Urothelium cell line (cell line): ENCODE results near the gene SPTB.

Experiments used
- DNase-seq: peaks from one replicate; pipeline ENCODE4 v3.0.0; 2011; ENCODE audit warnings: low spot score, mixed read lengths
- FAIRE-seq: peaks from 2 replicates; lab custom pipeline; 2011; peaks lifted over from hg19 to GRCh38; lab: Jason Lieb, UNC

The SPTB gene

DNA sequence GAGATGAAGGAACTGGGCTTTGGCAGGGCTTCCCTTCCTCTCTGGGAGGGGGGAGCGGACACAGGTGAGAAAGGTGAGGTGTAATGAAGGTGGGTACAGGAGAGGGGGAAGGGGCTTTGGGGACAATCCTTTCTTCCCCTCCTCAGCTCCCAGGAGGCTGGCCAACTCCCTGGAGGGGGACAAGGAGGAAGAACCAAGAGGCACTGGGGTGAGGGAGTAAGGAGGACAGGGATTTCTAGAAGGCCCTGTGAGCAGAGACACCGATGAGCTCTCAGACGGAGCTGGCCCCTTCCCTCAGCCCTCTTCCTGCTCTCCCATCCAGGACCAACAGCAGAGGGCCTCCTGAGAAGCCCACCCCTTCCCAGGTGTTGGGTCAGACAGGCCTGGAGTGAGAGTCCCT is 122.1 kb downstream of the SPTB start:
- no peak for DNase-seq
- no peak for FAIRE-seq

DNA sequence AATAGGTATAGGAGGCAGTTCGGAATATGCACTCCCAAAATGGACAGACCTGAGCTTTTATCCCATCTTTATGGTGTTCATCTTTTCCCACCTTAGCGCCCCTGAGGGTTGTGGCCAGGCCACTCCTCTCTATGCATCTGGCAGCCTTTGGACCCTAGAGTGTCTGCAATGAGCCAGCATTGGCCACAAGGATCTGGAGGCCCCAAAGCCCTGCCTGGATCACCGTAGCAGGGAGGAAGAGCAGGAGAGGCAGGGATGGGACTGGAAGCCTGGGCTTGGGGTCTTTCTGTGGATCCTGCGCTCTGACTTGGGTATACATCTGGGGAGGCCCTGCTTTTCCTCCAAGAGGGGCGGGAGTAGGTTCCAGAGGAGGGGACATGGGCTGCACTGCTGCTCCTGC is 123.0 kb downstream of the SPTB start:
- DNase-seq, result no peak
- FAIRE-seq, result peak; percentile 78

DNA sequence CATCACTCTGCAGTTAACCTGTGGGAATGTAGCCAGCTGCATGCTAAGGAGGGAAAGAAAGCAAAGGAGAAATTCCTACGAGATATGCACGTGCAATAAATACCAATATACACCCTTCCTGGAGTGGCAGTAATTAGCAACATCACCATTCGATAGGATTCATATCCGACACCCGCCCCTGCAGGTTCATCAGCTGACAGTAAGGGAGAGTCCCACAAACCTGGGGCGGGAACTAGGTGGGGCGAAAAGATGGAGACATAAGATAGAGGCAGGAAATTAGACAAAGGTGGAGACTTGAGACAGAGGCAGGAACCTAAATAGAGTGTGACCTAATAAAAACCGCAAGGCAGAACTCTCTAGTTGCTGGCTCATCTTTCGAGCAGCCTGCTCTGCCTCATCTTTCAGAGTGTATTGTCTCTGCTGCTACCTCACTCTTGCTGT is 123.9 kb downstream of the SPTB start:
- DNase-seq (peak; percentile 85), FAIRE-seq (peak; percentile 97)

DNA sequence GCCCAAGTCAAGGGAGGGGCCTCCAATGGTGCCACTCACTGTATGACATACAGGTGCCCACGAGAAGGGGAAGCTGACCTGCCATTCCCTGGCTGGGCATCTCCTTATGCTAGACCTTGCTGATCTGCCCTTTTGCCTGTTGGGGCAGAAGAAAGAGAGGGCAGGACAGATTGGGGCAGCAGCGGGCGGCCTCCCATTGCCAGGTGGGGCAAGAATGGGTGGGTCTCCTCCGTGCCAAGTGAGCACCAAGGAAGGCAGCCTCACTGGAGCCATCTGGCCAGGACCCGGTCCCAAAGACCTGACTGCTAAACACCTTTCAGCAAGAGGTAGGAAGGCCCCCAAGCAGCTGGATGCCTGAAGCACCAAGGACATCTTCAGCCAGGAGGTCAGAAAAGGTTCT is 125.0 kb downstream of the SPTB start:
- DNase-seq (no peak), FAIRE-seq (peak; percentile 84)

DNA sequence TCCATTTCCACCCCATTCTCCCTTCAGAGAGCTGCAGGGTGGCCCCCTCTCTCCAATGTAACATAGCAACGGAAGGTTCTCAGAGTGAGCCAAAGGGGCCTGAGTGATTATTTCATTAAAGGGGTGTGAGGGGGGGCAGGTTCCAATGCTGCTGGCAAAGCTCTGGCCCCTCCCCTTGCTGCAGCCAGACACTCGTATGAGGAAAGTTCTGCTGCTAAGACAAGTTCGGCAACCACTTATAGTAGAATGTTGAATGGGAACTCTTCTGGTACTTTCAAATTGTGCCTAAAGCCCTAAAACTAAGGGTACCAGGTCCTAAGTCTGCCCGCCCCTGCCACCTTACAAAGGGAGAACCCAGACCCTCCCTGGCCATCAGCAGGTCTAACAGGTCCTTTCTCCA is 125.7 kb downstream of the SPTB start:
- no peak for DNase-seq
- FAIRE-seq, result no peak

DNA sequence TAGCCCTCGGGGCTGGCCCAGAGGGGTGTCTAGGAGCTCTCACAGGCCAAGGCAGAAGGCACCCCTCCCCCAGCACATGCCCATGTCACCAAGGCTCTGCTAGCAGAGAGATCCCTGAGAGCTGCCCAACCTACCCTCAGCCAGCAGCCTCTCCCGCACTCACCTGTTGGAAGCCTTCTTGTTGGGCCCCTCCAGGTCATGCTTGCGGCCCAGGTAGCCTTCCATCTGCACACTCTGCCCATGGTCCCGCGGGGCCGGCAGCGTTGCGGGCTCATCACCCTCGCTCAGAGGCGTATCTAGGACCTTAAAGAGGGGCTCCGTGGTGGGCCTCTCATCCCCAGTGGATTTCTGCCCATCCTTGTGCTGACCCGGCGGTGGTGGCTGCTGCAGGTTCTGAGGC is 126.3 kb downstream of the SPTB start:
- no peak for FAIRE-seq
- DNase-seq, result no peak

DNA sequence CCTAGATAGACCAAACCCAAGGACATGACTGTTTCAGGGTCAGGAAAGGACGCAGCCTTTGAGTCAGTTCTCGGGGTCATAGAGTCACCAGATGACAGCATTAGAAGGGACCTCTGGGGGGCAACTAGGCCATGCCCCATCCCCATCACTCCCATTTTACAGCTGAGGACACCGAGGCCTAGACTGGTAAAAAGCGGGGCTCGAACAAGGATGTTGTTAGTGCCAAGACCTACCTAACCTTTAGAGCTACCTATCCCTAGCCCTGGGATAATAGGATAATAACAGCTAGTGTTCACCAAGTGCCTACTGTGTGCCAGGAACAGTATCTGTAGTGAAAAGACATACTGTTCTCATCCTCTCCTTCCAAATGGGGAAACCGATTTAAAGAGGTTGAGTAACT is 126.8 kb downstream of the SPTB start:
- DNase-seq, result no peak
- peak; percentile 85 for FAIRE-seq

DNA sequence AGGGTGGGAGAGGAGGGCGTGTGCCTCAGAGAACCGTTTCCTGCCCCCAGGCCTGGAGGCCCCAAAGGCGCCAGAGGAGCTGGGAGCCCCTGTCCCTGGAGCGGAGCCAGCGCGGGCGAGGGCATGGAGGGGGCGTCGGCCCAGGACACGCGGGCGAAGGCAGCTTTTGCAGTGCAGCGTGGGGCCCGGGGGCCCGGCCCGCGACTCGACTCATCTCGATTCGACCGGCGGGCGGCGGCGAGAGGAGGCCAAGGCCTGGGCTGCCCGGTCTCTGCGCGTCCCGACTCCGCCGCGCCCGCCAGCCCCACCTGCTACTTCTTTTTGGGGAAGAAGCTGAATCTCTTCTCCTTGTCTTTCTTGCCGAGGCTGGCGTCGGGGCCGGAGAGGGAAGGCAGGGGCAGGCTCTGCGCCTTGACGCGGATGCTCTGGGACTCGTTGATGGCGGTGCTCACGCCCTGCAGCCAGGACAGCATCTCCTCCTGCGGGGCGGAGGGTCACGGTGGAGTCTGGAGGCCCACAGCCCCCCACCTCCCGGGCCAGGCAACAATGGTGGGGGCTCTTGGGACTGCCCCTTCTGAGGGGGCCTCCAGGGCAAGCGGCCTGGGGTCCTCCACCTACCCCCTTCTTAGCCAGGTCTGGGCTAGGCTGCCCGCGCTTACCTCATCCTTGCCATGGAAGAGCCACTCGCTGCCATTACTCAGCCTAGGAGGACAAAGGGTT is 130.6 kb downstream of the SPTB start:
- FAIRE-seq, result peak; percentile 82
- DNase-seq, result no peak

DNA sequence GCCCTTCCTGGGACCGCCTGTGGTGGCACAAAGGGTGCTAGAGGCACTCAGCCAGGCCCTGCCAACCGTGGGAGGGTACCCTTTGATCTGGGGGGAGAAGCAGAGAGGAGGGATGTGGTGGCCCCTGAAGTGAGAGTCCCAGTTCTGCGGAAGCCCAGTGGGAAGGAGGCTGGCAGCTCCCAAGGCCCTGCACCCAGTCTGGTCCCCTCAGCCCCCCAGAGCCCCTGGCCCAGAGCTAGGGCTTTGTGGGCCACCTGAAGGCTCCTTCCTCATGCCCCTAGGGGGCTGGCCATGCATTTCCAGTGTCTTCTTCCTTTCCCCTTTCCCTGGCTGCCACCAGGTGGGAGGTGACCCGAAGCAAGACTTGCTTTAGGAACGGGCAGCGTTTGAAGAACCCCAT is 131.2 kb downstream of the SPTB start:
- no peak for DNase-seq
- FAIRE-seq, result peak; percentile 65

DNA sequence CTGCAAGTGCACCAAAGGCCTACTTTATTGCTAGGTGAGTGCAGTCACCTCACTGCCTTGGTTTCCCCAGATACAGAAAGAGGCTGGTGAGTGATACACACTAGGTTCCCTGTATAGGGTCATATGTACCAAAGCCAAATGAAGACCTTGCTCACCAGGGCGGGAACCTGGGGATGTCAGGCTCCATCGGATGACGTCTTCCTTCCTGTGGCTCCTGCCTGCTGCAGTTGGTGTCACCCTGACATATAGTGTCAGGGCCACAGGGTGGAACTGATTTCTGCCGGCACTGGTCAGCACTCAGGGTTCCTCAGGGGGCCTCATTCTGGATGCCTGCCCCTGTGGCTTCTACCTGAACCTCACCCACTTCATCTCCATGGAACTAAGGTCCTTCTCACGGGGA is 132.4 kb downstream of the SPTB start:
- DNase-seq (no peak), FAIRE-seq (peak; percentile 59)

DNA sequence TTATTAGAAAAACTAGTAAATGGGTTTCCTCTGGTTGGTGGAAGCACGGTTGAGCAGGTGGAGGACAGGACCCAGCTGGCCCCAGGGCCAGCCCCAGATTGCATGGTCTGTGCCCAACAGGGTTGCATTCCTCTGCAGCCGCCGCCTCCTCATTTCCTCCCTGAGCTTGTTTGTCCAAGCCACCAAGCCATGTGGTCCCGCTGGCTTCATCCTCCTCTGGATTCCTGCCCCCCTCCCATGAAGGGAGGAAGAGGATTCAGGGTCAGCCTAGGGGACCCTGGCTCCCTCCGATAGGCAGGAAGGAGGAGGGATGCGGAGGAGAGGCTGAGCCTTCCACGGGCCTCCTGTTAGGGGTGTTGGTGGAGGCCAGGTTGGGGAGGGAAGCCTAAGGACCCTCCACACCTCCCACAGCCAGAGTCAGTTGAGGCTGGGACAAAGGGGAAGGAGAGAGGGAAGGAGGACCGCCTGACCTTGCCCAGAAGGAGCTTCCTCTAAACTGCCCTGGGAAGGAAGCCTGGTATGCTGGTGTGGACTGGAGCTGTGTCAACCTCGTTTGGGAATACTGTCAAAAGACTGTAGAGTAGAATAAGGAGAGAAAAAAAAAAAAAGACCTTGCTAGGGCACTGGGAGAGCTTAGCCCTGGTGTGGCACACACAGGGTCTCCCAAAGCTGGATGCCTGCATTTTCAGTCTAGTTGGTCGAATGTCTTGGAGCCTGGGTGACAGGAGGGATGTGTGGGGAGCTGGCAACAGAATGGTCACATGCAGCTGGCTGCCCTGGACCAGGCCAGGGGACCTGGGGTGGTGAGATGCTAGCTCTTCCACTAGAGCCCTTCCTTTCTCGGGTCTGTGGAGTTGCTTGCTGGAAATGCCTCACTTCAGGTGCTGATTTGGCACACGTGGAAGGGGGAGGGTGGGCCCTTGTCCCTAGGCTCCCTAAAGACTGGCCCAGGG is 133.1 kb downstream of the SPTB start:
- peak; percentile 80 for FAIRE-seq
- no peak for DNase-seq

DNA sequence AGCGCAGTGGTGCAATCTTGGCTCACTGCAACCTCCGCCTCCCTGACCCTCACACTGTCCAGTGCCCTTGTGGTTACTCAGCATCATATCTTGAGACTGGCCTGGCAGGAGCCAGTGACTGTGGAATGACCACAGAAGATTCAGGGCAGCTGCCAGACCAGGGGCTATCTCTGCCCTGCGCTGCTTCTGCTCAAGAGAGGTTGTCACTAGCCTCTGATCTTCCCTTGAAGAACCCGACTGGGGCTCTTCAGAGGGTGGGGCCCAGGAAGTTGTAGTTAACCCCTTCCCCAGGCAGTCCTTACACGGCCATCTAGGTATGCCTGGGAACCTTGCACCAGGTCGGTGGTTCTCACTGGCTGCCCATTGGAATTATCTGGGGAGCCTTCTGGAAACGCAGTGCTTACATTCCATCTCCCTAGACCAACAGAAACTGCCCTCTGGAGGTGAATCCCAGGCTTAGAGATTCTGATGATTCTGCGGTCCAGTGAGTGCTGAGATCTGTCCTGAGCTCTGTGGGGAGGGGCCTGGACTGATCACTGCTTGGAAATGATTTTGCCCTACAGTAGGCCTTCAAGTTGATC is 134.1 kb downstream of the SPTB start:
- peak; percentile 35 for FAIRE-seq
- DNase-seq, result no peak

DNA sequence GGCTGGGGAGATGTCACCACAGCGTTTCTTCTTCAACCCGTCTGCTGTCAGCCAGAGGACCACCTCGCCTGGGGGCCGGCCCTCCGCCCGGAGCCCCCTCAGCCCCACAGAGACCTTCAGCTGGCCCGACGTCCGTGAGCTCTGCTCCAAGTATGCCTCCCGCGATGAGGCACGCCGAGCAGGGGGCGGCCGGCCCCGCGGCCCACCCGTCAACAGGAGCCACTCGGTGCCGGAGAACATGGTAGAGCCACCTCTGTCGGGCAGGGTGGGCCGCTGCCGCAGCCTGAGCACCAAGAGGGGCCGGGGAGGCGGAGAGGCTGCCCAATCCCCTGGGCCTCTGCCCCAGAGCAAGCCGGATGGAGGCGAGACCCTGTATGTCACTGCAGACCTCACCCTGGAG is 136.6 kb downstream of the SPTB start:
- FAIRE-seq (no peak), DNase-seq (no peak)

DNA sequence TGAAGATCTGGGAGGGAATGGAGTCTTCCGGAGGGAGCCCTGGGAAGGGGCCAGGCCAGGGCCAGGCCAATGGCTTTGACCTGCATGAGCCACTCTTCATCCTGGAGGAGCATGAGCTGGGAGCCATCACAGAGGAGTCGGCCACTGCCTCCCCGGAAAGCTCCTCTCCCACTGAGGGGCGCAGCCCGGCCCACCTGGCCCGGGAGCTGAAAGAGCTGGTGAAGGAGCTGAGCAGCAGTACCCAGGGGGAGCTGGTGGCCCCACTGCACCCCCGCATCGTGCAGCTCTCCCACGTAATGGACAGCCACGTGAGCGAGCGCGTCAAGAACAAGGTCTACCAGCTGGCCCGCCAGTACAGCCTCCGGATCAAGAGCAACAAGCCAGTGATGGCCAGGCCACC is 137.7 kb downstream of the SPTB start:
- peak; percentile 35 for FAIRE-seq
- DNase-seq, result no peak

DNA sequence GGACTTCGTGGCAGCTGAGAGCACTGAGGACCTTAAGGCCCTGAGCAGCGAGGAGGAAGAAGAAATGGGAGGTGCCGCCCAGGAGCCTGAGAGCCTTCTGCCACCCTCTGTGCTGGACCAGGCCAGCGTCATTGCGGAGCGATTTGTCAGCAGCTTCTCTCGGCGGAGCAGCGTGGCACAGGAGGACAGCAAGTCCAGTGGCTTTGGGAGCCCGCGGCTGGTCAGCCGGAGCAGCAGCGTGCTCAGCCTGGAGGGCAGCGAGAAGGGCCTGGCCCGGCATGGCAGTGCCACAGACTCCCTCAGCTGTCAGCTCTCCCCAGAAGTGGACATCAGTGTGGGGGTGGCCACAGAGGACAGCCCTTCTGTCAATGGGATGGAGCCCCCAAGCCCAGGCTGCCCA is 138.5 kb downstream of the SPTB start:
- peak; percentile 20 for FAIRE-seq
- no peak for DNase-seq

DNA sequence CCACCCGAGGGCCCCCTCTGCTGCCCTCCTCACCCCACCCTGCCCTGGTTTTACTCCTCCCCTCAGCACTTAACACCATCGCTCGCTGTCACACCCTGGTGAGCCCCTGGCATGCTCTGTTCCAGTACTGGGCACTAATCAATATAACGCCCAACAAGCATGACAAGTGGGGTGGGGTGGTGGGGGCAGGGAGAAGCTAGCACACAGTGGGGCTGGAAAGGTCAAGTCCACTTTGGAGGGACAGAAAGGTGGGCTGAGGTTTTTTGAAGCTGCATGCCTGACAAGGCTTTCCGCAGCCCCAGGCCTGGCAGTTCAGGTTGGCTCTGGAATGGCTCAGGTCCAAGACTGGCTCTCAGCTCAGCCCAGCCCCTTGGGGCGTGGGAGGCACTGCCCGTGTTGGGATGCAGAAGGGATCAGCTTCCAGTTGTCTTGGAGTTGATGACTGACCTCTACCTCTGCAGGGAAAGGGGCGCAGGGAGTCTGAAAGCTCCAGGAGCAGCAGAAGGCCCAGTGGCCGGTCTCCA is 141.4 kb downstream of the SPTB start:
- DNase-seq, result no peak
- FAIRE-seq, result peak; percentile 87

DNA sequence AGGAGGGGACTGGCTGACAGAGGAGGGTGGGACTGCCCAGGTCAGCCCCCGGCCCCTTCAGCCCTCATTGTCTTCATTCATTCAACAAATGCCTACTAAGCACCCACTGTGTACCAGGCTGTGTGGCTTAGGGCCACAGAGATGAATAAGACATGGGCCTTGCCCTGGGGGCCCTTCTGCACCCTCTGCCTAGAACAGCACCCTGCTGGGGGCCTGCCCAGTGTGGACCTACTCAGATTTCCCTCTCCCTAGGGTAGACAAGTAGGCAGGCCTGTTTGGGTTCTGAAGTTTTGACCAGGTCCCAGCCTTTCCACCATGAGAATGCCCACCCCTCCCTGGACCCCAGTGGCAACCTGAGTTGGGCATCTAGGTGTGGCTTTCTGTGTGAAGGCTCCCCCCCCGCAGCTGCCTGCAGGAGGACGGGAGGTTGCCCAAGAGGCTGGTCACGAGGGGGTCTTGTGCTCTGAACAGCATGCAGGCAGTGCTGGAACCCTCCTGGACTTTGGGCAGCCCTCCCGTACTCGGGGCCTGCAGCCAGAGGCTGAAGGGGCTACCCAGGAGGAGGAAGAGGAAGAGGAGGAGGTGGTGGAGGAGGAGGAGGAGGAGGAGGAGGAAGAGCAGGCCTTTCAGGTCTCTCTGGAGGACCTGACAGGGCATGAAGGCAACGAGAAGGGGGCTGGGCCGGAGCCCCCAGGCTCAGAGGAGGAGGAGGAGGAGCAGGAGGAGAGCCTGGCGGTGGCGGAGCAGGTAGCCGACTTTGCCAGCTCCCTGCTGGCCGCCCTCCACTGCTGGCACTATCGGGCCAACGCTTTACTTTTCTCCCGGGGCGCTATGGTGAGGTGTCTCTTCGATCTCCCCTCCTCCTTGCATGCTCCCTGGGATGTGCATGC is 142.1 kb downstream of the SPTB start:
- DNase-seq (no peak), FAIRE-seq (peak; percentile 70)

DNA sequence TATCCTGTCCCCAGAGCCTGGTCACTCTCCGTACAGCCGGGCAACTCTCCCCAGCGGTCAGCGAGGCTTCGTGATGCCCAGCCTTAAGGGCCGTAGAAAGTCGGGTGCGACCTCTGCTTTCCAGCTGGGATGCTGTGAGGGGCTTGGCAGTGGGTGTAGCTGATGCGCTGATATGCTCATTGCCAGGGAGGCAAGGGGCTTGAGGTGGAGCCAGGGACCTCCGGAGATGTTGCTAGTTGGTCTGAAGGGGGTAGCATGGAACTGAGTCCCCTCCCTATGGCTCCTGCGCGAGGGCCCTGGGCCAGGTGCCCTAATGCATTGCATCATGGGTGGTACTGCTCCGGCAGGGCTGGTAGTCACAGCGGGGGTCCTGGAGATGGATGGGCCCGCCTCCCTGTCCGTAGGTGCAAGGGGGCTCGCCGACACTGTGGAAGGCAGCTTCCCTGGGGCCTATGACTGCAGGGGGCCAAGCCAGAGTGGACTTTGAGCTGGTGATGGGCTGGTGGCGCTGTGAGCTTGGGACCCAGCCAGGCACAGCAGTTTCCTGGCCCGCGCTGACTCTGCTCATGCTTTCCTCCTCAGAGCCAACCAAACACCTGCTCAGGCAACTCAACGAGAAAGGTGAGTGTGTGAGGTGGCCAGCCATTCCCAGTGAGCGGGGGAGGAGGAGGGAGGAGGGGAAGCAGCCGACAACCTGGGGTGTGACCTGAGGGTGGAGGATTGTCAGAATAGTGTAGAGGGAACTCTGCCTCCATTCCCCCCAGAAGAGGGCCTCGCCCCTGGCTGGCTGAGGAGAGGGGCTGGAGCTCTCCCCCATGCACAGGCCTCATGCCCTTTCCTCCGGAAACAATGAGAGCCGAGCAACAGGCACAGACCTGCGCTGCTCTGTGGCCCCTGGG is 143.2 kb downstream of the SPTB start:
- FAIRE-seq, result peak; percentile 55
- DNase-seq, result no peak

DNA sequence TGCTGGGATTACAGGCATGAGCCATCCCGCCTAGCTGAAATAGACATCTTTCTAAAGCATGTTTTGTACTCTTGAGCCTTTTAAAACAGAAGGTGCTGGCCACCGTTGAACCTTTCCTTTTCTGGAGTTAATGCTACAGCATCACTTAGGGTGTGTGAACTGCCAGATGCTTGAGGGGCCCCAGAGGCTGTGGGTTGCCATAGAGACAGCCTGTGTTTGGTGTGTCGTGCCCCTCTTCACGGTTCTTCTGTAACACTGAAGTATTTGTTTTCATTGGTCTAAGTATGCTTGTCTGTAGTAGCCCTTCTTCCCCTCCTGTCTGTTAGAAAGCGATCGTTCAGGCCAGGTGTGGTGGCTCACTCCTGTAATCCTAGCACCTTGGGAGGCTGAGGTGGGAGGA is 144.7 kb downstream of the SPTB start:
- FAIRE-seq (peak; percentile 61), DNase-seq (no peak)
